Immature natural killer cell (primary cell): ENCODE results near the gene ZFYVE27. TPM values are rescaled to one million over a fixed set of nuclear protein-coding genes. Genes with fewer than 3 reads are reported as not detected.

Experiments
- DNase-seq, 3 donors: peaks; one replicate each; pipeline ENCODE4 v3.0.0; 2022; ENCODE audit warnings: mixed read lengths in 1 of 3
- H3K27ac Mint-ChIP-seq, 6 donors: one replicate each; pipeline ENCODE4 v1.8.0; 2020; ENCODE audit warnings: mixed read lengths in 6 of 6, mild to moderate bottlenecking in 5 of 6, inconsistent platforms in 4 of 6, moderate library complexity in 3 of 6
- H3K27me3 Mint-ChIP-seq, 3 donors: one replicate each; pipeline ENCODE4 v1.8.0; 2020 to 2021; ENCODE audit warnings: low read depth in 3 of 3, mild to moderate bottlenecking in 3 of 3, mixed read lengths in 3 of 3, moderate library complexity in 3 of 3, inconsistent platforms in 1 of 3
- H3K36me3 Mint-ChIP-seq, 3 donors: one replicate each; pipeline ENCODE4 v1.8.0; 2020; ENCODE audit warnings: mixed read lengths in 3 of 3, inconsistent platforms in 2 of 3, mild to moderate bottlenecking in 2 of 3
- H3K4me1 Mint-ChIP-seq, 2 donors: one replicate each; pipeline ENCODE4 v1.8.0; 2020; ENCODE audit warnings: inconsistent platforms in 2 of 2, mild to moderate bottlenecking in 2 of 2, mixed read lengths in 2 of 2, moderate library complexity in 1 of 2
- H3K4me3 Mint-ChIP-seq, 5 donors: one replicate each; pipeline ENCODE4 v1.8.0; 2020; ENCODE audit warnings: mild to moderate bottlenecking in 5 of 5, mixed read lengths in 5 of 5, inconsistent platforms in 3 of 5, moderate library complexity in 3 of 5
- H3K9me3 Mint-ChIP-seq, 6 donors: one replicate each; pipeline ENCODE4 v1.8.0; 2020; ENCODE audit warnings: mild to moderate bottlenecking in 6 of 6, mixed read lengths in 6 of 6, inconsistent platforms in 4 of 6, moderate library complexity in 3 of 6
- polyA plus RNA-seq, 3 donors: library from polyadenylated mRNA; unstranded; fragments of 300-500 nt; fragmentation: Illumina TruSeq; gene quantifications; one replicate each; pipeline ENCODE4 v1.2.3, GENCODE V29; 2021

Gene ZFYVE27
- polyA plus RNA-seq, 3 donors from 2014 or later, result 20.0 to 31.8 (median 26.1) TPM

DNA sequence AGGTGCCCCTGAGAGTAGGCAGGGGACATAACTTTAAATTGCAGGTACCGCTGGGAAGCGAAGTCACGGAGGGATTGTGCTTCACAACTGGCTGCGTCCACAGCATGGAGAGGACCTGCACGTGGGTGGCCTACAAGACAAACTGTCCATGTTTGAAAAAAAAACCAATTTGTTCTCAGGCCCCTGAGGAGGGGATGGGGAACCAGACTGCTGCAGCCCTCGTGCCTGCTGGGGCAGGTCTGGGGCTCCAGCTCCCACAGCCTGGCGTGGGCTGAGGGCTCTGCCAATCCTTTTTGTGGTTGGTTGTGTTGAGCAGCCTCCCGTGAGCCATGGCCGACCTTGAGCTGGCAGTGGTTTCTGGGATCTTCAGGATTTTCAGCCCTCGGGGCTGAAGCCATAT lies 25.1 kb downstream of the ZFYVE27 start:
- DNase-seq, result no peak
- Mint-ChIP-seq H3K27me3 (peaks cover 0 to 2% (median 2%) of the 10 kb centered on the region in 3 donors), H3K27ac (peak overlapping the region in 1 of 6 donors; percentile 48), H3K4me1 (no peaks in the 10 kb centered on the region), H3K4me3 (no peak overlapping the region), H3K9me3 (no peaks in the 10 kb centered on the region), H3K36me3 (peaks cover 8 to 18% (median 8%) of the 10 kb centered on the region in 3 donors)

GRCh38 chr10:97762816-97763215 lies 25.9 kb downstream of the ZFYVE27 start:
- H3K27me3 Mint-ChIP-seq, result peaks cover 0 to 2% (median 2%) of the 10 kb centered on the region in 3 donors
- H3K4me1 Mint-ChIP-seq, result no peaks in the 10 kb centered on the region
- H3K4me3 Mint-ChIP-seq, result no peak overlapping the region
- H3K9me3 Mint-ChIP-seq, result no peaks in the 10 kb centered on the region
- H3K36me3 Mint-ChIP-seq, result peaks cover 8 to 13% (median 10%) of the 10 kb centered on the region in 3 donors
- no peak overlapping the region for H3K27ac Mint-ChIP-seq
- DNase-seq, result no peak

- H3K4me1 Mint-ChIP-seq, result no peaks in the 10 kb centered on the region
- H3K4me3 Mint-ChIP-seq, result no peak overlapping the region
- no peak overlapping the region for H3K27ac Mint-ChIP-seq
Observed at GRCh38 chr10:97763411-97763810, 26.5 kb downstream of the ZFYVE27 start.

DNA sequence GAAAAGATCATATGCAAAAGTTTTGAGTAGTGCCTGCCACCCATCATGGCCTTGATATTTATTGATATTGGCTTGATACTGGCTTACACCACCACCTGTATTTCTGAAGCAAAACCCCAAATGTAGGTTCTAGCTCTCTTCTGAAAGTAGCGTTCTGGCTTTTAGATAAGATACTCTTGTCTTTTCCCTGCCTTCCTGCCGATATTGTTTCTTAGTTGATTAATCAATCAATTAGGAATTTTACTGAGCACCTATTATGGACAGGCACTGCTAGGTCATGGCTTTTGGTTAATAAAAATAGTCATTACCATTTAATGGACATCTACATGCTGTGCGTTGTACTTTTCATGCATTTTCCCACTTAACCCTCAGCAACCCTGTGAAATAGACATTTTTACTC lies 27.0 kb downstream of the ZFYVE27 start:
- H3K27ac Mint-ChIP-seq, result no peak overlapping the region

More at GRCh38 chr10:97763411-97763810, 26.5 kb downstream of the ZFYVE27 start:
- DNase-seq, result no peak
- Mint-ChIP-seq H3K9me3 (no peaks in the 10 kb centered on the region), H3K36me3 (peaks cover 8 to 15% (median 13%) of the 10 kb centered on the region in 3 donors), H3K27me3 (peaks cover 0 to 2% (median 2%) of the 10 kb centered on the region in 3 donors)

GRCh38 chr10:97764519-97764931 lies 27.6 kb downstream of the ZFYVE27 start:
- peak overlapping the region in 1 of 6 donors; percentile 5 for H3K27ac Mint-ChIP-seq

More for the DNA sequence above, 27.0 kb downstream of the ZFYVE27 start:
- Mint-ChIP-seq H3K9me3 (no peaks in the 10 kb centered on the region), H3K4me1 (no peaks in the 10 kb centered on the region), H3K27me3 (peaks cover 2 to 3% (median 2%) of the 10 kb centered on the region in 3 donors), H3K36me3 (peaks cover 11 to 17% (median 15%) of the 10 kb centered on the region in 3 donors), H3K4me3 (no peak overlapping the region)
- DNase-seq, result no peak

DNA sequence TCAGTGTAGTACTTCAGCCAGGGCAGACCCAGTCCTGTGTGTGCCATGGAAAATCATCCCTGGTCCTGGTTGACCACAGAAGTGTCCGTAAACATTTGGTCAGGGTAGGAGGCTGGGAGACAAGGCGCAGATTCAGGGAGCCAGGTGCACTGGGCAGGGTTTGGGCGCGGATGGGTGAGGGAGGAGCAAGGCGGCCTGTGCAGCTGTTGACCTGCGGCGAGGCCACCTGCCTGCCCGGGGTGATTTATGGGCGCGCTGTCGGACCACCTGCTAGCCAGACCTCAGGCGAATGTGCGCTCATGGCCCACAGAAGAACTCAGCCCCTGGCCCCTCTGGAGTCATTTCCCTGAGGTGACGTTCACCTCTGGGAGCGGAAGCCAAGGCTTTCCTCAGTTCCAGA lies 28.3 kb downstream of the ZFYVE27 start:
- Mint-ChIP-seq H3K4me1 (no peaks in the 10 kb centered on the region), H3K9me3 (no peaks in the 10 kb centered on the region), H3K4me3 (no peak overlapping the region), H3K27me3 (peaks cover 2 to 9% (median 9%) of the 10 kb centered on the region in 3 donors), H3K36me3 (peaks cover 11 to 17% (median 15%) of the 10 kb centered on the region in 3 donors), H3K27ac (no peak overlapping the region)
- no peak for DNase-seq

More at GRCh38 chr10:97764519-97764931, 27.6 kb downstream of the ZFYVE27 start:
- Mint-ChIP-seq H3K4me1 (no peaks in the 10 kb centered on the region), H3K4me3 (no peak overlapping the region), H3K27me3 (peaks cover 2 to 6% (median 4%) of the 10 kb centered on the region in 3 donors), H3K9me3 (no peaks in the 10 kb centered on the region), H3K36me3 (peaks cover 11 to 17% (median 15%) of the 10 kb centered on the region in 3 donors)
- DNase-seq, result no peak

GRCh38 chr10:97766106-97766810 lies 29.3 kb downstream of the ZFYVE27 start:
- Mint-ChIP-seq H3K36me3 (peaks cover 10 to 14% (median 11%) of the 10 kb centered on the region in 3 donors), H3K4me1 (peaks cover 0 to 1% of the 10 kb centered on the region in 2 donors), H3K9me3 (no peaks in the 10 kb centered on the region), H3K27me3 (peaks cover 3 to 10% (median 10%) of the 10 kb centered on the region in 3 donors), H3K27ac (no peak overlapping the region), H3K4me3 (no peak overlapping the region)
- no peak for DNase-seq

DNA sequence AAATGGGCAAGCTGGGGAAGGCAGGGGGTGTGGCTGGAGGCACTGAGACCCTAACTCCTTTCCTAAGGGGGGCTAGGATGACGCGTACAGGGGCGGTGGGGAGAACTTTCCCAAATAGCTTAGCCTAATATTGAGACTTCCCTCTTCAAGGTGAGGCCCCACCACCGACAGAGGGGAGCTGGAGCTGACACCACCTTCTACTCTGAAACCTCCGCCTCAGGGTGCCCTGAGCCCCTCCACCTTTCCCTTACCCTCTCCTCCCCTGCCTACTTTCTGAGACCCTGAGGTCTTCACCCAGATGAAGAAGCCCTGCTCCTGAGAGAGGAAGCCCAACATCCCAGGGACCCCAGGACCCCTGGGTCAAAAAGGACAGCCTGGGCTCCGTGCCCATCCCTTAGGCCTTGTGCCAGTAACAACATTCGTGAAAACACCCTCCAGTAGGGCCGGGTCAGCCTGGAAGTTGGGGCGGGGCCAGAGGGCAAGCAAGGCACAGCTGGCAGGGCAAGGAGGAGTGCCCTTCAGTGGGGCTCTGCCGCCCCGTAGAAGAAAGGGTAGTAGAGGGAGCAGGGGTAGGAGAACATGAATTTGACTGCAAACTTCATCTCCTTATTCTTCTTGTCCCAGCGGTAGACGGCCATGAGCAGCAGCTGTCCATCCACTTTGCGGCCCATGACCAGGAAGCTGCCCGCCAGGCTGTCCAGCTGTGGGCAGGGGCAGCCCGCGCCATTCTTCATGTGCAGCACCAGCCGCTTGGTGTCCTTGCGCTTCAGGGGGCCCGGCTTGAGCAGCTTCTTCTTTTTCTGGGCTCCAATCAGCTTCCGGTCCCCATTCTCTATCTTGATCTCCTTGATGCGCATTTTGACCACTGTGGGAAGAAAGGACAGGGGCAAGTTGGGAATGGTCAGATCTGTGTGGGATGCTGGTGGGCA lies 30.3 kb downstream of the ZFYVE27 start:
- no peak overlapping the region for H3K4me3 Mint-ChIP-seq
- H3K27ac Mint-ChIP-seq, result no peak overlapping the region
- H3K9me3 Mint-ChIP-seq, result no peaks in the 10 kb centered on the region

DNA sequence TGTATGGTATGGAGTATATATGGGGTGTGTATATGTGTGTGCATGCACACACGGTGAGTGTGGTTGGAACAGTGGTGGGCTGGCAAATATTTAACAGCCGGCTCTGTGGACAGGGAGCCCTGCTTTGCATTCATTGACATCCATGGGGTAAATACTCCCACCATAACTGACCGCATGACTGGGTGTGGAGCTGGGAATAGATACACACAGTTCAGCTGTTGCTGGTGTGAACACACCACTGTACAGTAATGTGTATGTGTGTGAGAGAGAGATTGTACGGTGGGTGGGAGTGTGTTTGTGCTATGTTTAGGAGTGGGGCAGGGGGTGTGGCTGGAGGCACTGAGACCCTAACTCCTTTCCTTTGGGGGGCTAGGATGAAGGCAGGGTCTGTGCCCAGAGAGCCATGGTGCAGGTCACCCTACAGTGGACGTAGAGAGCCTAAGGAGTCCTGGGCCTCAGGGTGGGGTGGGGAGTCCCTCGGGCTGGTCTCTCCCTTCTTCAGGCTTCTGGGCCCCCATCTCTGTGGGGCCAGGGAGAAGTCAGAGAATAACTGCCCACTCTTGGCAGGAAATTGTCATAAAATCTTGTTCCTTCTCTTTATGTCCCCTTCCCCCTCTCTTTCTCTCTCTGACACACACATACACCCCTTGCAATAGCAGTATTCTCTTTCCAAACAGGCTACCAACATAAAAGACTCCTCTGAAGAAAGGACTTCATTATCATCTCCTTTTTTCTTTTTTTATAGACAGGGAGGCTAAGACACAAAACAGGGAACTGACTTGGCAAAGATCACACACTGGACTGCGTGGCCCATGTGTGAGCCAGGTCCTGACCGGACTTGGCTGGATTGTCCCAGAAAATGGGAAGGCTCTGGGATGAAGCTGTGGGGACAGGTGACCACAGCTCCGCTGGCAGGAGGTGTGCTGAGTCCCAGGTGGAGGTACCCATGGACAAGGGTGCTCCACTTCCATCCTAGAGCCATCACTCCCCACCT lies 31.7 kb downstream of the ZFYVE27 start:
- Mint-ChIP-seq H3K4me3 (no peak overlapping the region), H3K27me3 (peaks cover 8 to 18% (median 10%) of the 10 kb centered on the region in 3 donors), H3K36me3 (peaks cover 7 to 17% (median 8%) of the 10 kb centered on the region in 3 donors), H3K4me1 (peaks cover 5 to 6% of the 10 kb centered on the region in 2 donors), H3K27ac (no peak overlapping the region), H3K9me3 (no peaks in the 10 kb centered on the region)
- no peak for DNase-seq

More for the DNA sequence above, 30.3 kb downstream of the ZFYVE27 start:
- Mint-ChIP-seq H3K4me1 (peaks cover 3 to 4% of the 10 kb centered on the region in 2 donors), H3K27me3 (peaks cover 5 to 13% (median 10%) of the 10 kb centered on the region in 3 donors), H3K36me3 (peaks cover 7 to 13% (median 8%) of the 10 kb centered on the region in 3 donors)
- DNase-seq, result no peak

DNA sequence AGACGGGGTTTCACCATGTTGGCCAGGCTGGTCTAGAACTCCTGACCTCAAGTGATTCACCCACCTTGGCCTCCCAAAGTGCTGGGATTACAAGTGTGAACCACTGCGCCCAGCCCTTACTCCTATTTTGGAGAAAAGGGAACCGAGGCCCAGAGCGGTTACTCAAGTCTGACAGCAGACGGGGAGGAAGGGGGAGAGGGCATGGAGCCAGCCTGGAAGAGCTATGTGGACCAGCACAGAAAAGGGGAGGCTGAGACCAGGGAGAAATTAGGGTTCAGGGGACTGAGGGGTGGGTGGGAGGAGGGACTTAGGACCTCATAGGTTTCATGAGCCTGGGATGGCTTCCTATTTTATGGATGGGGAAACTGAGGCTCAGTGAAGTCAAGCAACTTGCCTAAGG lies 33.3 kb downstream of the ZFYVE27 start:
- Mint-ChIP-seq H3K9me3 (no peaks in the 10 kb centered on the region), H3K27ac (no peak overlapping the region), H3K4me1 (peaks cover 5 to 6% of the 10 kb centered on the region in 2 donors)

DNA sequence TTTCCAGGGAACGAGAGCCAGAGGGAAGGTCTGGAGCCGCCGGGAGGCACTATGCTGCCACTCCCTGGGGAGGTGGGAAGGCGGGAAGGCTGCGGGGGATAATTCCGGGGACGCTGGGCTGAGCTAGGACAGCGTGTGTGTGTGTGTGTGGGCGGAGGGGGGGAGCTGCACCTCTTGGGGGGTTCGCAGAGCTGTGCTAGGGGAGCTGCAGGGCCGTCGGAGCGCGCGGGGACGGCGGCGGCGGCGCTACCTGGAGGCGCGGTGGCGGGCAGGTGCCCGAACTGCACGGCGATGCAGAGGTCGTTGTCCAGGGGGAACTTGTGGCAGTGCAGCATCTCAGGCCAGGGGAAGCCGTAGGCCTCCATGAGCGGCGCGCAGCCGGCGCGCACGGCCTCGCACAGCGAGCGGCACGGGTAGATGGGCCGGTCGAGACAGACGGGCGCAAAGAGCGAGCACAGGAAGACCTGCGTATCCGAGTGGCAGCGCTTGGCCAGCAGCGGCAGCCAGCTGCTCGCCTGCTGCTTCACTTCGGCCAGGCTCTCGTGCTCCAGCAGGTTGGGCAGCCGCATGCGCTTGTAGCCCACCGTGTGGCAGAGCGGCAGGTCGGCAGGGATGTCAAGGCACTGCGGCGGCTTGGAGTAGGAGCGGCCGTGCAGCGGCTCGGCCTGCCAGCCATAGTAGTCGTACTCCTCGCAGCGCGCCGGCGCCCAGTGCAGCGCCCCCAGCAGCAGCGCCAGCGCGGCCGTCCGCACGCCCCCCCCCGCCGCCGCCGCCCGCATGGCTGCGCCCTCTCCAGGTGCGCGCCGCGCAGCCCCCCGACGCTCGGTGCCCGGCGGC lies 34.3 kb downstream of the ZFYVE27 start:
- Mint-ChIP-seq H3K4me3 (no peak overlapping the region), H3K36me3 (peaks cover 3 to 10% (median 8%) of the 10 kb centered on the region in 3 donors), H3K27ac (no peak overlapping the region), H3K4me1 (peaks cover 5 to 6% of the 10 kb centered on the region in 2 donors), H3K9me3 (no peaks in the 10 kb centered on the region), H3K27me3 (peaks cover 8 to 18% (median 8%) of the 10 kb centered on the region in 3 donors)
- no peak for DNase-seq

More for the DNA sequence above, 33.3 kb downstream of the ZFYVE27 start:
- no peak for DNase-seq
- Mint-ChIP-seq H3K27me3 (peaks cover 8 to 18% (median 8%) of the 10 kb centered on the region in 3 donors), H3K4me3 (no peak overlapping the region), H3K36me3 (peaks cover 3 to 10% (median 8%) of the 10 kb centered on the region in 3 donors)
